ENCODE results near the gene RNF43. TPM values are rescaled to one million over a fixed set of nuclear protein-coding genes. Genes with fewer than 3 reads are reported as not detected.
A peak's percentile ranks its signal among the peaks of the same experiment; 100 is the strongest.

Gene RNF43
- total and polyA plus RNA-seq, 2 of the 13 experiments (the other 11 are each of a cell fraction or from before 2014, with no cell fraction given): 31.0 to 53.4 TPM

- TF ChIP-seq HOXA5 (CRISPR knock-in tag; IDR thresholded peaks at IDR 0.05) (0 out of 2 replicates have a peak, but pooled peaks have one; percentile 84), ZNF121 (CRISPR knock-in tag; IDR thresholded peaks at IDR 0.05) (no peak; the same call in 1 of the 2 replicates), TBP (CRISPR knock-in tag; IDR thresholded peaks at IDR 0.05) (no peak), TEAD3 (CRISPR knock-in tag; optimal IDR thresholded peaks at IDR 0.05; ENCODE audit: borderline replicate concordance) (peak; percentile 91), EED (CRISPR knock-in tag; IDR thresholded peaks at IDR 0.05) (no peak), THYN1 (CRISPR knock-in tag; IDR thresholded peaks at IDR 0.05; ENCODE audit: borderline replicate concordance, low read depth) (no peak), ZBTB26 (CRISPR knock-in tag; IDR thresholded peaks at IDR 0.05; ENCODE audit: borderline replicate concordance) (peak; percentile 100), HNRNPH1 (optimal IDR thresholded peaks at IDR 0.05; ENCODE audit: low read depth, low read length) (peak; percentile 61), FOSL1 (CRISPR knock-in tag; IDR thresholded peaks at IDR 0.05; ENCODE audit: borderline replicate concordance) (no peak), SOX13 (IDR thresholded peaks at IDR 0.05) (peak; percentile 59; the same call in 1 of the 2 replicates), SOX13 (CRISPR knock-in tag; conservative IDR thresholded peaks at IDR 0.05 in 1 of 2, IDR thresholded peaks at IDR 0.05 in 1 of 2) (peak in 1 of 2 experiments; percentile 84; a peak in 2 of 4 replicates), NONO (IDR thresholded peaks at IDR 0.05) (no peak), NONO (CRISPR knock-in tag; conservative IDR thresholded peaks at IDR 0.05) (peak; percentile 93), ZNF724P (CRISPR knock-in tag; IDR thresholded peaks at IDR 0.05; ENCODE audit: borderline replicate concordance) (peak; percentile 81; the same call in 1 of the 2 replicates), ZNF589 (CRISPR knock-in tag; conservative IDR thresholded peaks at IDR 0.05) (peak; percentile 73; the same call in 1 of the 2 replicates), MBD4 (IDR thresholded peaks at IDR 0.05; ENCODE audit: borderline replicate concordance, low read length) (no peak; the same call in 1 of the 2 replicates), ZFYVE20 (CRISPR knock-in tag; IDR thresholded peaks at IDR 0.05; ENCODE audit: borderline replicate concordance, low read depth) (no peak), ZSCAN5A (CRISPR knock-in tag; IDR thresholded peaks at IDR 0.05; ENCODE audit: borderline replicate concordance) (peak; percentile 83; the same call in 1 of the 2 replicates), ARNTL (CRISPR knock-in tag; IDR thresholded peaks at IDR 0.05) (peak; percentile 98), ZNF737 (CRISPR knock-in tag; IDR thresholded peaks at IDR 0.05; ENCODE audit: borderline replicate concordance) (no peak), THRA (CRISPR knock-in tag; IDR thresholded peaks at IDR 0.05; ENCODE audit: borderline replicate concordance) (peak; percentile 57), MEF2D (CRISPR knock-in tag; IDR thresholded peaks at IDR 0.05) (peak; percentile 94), ZNF382 (CRISPR knock-in tag; IDR thresholded peaks at IDR 0.05; ENCODE audit: borderline replicate concordance) (no peak), SRSF1 (optimal IDR thresholded peaks at IDR 0.05; ENCODE audit: low read depth, low read length) (no peak), HDAC1 (CRISPR knock-in tag; IDR thresholded peaks at IDR 0.05) (peak; percentile 89), ZNF775 (CRISPR knock-in tag; IDR thresholded peaks at IDR 0.05; ENCODE audit: borderline replicate concordance) (peak; percentile 56; the same call in 1 of the 2 replicates)
These were observed at the start of gene RNF43 (continued) for GRCh38 chr17:58417300-58418092.
